GM18907 (cell line): Measurements from ENCODE around the gene PTPA.

Source experiments
- ATAC-seq: cut with Tn5 transposase; IDR thresholded peaks from one replicate; pipeline ENCODE4 v1.9.1; 2021; ENCODE audit warnings: mild to moderate bottlenecking, moderate library complexity; ENCODE audit not compliant: unreplicated experiment

The PTPA gene

GRCh38 chr9:129110740-129111527, at the start of gene PTPA, which contains the start of gene CRAT:
Gene PTPA (plus strand): TSS chr9:129111415. CDS start chr9:129111601, 186 bp downstream.
Gene CRAT (minus strand): TSS chr9:129110793. CDS start chr9:129110509, 284 bp downstream.
- peak; percentile 72 for ATAC-seq

GRCh38 chr9:129063061-129063460, 48.2 kb upstream of the PTPA start:
- no peak for ATAC-seq

GRCh38 chr9:129064499-129064908, 46.7 kb upstream of the PTPA start:
- ATAC-seq, result no peak

- ATAC-seq, result no peak
Observed at GRCh38 chr9:129068110-129068509, 43.1 kb upstream of the PTPA start.

- ATAC-seq, result peak; percentile 66
Observed at GRCh38 chr9:129068990-129069861, 42.0 kb upstream of the PTPA start.

GRCh38 chr9:129069862-129070641, 41.2 kb upstream of the PTPA start:
- ATAC-seq, result no peak

GRCh38 chr9:129070696-129071525, 40.3 kb upstream of the PTPA start:
- ATAC-seq, result no peak

- ATAC-seq, result no peak
Observed at GRCh38 chr9:129071526-129072126, 39.6 kb upstream of the PTPA start.

- no peak for ATAC-seq
Observed at GRCh38 chr9:129072171-129072570, 39.0 kb upstream of the PTPA start.

GRCh38 chr9:129073404-129073803, 37.8 kb upstream of the PTPA start:
- ATAC-seq, result no peak

- no peak for ATAC-seq
Observed at GRCh38 chr9:129074106-129074505, 37.1 kb upstream of the PTPA start.

- no peak for ATAC-seq
Observed at GRCh38 chr9:129075996-129076639, 35.1 kb upstream of the PTPA start.

GRCh38 chr9:129076640-129077037, 34.6 kb upstream of the PTPA start:
- no peak for ATAC-seq

- ATAC-seq, result no peak
Observed at GRCh38 chr9:129077236-129077635, 34.0 kb upstream of the PTPA start.

- no peak for ATAC-seq
Observed at GRCh38 chr9:129078691-129079503, 32.3 kb upstream of the PTPA start.

GRCh38 chr9:129079829-129080228, 31.4 kb upstream of the PTPA start:
- ATAC-seq, result no peak

- no peak for ATAC-seq
Observed at GRCh38 chr9:129080298-129080600, 31.0 kb upstream of the PTPA start.

- peak; percentile 89 for ATAC-seq
Observed at GRCh38 chr9:129080601-129081387, 30.4 kb upstream of the PTPA start, which contains the start of gene DOLPP1. Gene DOLPP1 (plus strand): TSS chr9:129081111. CDS start chr9:129081132, 21 bp downstream.
